ENCODE results near the gene RDH16. TPM values are rescaled to one million over a fixed set of nuclear protein-coding genes. Genes with fewer than 3 reads are reported as not detected.

RDH16 gene
- total RNA-seq, 2 donors from 2014 or later = 1.1 to 3.0 TPM

DNA sequence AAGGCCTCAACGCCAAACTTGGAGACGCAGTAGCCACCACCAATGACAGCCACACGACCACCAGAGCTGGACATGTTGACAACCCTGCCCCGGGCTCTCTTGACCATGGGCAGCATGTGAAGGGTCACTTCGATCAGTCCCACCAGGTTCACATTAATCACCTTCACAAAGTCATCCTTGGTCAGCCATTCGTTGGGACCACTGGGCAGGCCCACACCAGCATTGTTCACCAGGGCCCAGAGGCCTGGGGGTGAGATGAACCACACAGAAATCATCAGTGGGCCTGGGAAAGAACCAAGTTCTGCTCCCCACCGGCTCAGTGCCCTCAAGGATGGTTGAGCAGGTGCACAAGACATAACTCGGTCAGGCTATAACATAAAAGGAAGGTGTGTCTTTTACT lies 27.2 kb downstream of the RDH16 start:
- no peak overlapping the region for H3K27ac Mint-ChIP-seq
- H3K9me3 ChIP-seq (ENCODE audit: control insufficient read depth, low read length) = peaks cover 8% of the 10 kb centered on the region
- WGBS, 2 experiments (ENCODE audit: insufficient coverage in 1 of 2, insufficient read length in 1 of 2) = 92 to 100% methylated on average over 3 to 8 of the region's 8 CpGs
- H3K9me3 Mint-ChIP-seq = peaks cover 3% of the 10 kb centered on the region
- TF ChIP-seq, protein P1, sequence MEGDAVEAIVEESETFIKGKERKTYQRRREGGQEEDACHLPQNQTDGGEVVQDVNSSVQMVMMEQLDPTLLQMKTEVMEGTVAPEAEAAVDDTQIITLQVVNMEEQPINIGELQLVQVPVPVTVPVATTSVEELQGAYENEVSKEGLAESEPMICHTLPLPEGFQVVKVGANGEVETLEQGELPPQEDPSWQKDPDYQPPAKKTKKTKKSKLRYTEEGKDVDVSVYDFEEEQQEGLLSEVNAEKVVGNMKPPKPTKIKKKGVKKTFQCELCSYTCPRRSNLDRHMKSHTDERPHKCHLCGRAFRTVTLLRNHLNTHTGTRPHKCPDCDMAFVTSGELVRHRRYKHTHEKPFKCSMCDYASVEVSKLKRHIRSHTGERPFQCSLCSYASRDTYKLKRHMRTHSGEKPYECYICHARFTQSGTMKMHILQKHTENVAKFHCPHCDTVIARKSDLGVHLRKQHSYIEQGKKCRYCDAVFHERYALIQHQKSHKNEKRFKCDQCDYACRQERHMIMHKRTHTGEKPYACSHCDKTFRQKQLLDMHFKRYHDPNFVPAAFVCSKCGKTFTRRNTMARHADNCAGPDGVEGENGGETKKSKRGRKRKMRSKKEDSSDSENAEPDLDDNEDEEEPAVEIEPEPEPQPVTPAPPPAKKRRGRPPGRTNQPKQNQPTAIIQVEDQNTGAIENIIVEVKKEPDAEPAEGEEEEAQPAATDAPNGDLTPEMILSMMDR (conservative IDR thresholded peaks at IDR 0.05) = no peak
- H3K27me3 Mint-ChIP-seq (ENCODE audit: insufficient read depth) = peaks cover 5% of the 10 kb centered on the region
- H3K27ac ChIP-seq (ENCODE audit: low read depth, low read length) = no peak overlapping the region
- H3K4me1 Mint-ChIP-seq = peaks cover 42% of the 10 kb centered on the region
- no peak for DNase-seq
- H3K9ac ChIP-seq (ENCODE audit: extremely low read depth, low read length, poor library complexity, severe bottlenecking) = no peak overlapping the region
- no peaks in the 10 kb centered on the region for H3K4me1 ChIP-seq (ENCODE audit: control insufficient read depth, insufficient read depth, low read length)
- no peaks in the 10 kb centered on the region for H3K36me3 ChIP-seq (ENCODE audit: control insufficient read depth, insufficient read depth, low read length)
- no peaks in the 10 kb centered on the region for H3K36me3 Mint-ChIP-seq (ENCODE audit: low read depth)
- no peaks in the 10 kb centered on the region for H3K27me3 ChIP-seq (ENCODE audit: control insufficient read depth, insufficient read depth, low read length, poor library complexity, severe bottlenecking)
- no peak overlapping the region for H3K4me3 Mint-ChIP-seq
- H3K4me3 ChIP-seq (ENCODE audit: low read length) = no peak overlapping the region

DNA sequence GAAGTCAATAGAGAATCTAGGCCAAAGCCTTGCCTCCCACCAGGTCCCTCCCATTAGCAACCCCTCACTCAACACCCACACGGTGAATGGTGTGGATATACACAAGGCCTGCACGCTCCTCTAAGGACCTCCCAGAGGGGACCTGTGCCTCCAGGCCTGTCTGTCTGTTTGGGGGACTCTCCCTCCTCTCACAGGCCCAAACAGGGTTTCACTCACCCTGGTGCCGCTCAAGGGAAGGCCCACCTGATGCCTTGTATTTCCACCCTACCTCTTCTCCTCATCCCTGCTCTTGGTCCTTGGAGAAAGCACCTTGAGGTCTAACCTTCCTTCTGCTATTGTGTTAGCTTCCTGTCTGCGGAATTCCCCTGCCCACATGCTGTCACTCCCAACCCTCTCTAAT lies 27.6 kb downstream of the RDH16 start:
- Histone ChIP-seq H3K9ac (ENCODE audit: extremely low read depth, low read length, poor library complexity, severe bottlenecking) (no peak overlapping the region), H3K36me3 (ENCODE audit: control insufficient read depth, insufficient read depth, low read length) (no peaks in the 10 kb centered on the region), H3K4me1 (ENCODE audit: control insufficient read depth, insufficient read depth, low read length) (no peaks in the 10 kb centered on the region), H3K9me3 (ENCODE audit: control insufficient read depth, low read length) (peaks cover 8% of the 10 kb centered on the region), H3K27ac (ENCODE audit: low read depth, low read length) (no peak overlapping the region), H3K27me3 (ENCODE audit: control insufficient read depth, insufficient read depth, low read length, poor library complexity, severe bottlenecking) (no peaks in the 10 kb centered on the region), H3K4me3 (ENCODE audit: low read length) (no peak overlapping the region)
- H3K4me1 Mint-ChIP-seq = peaks cover 42% of the 10 kb centered on the region
- 95 to 100% methylated on average over 2 to 4 of the region's 4 CpGs for WGBS, 2 experiments (ENCODE audit: insufficient coverage in 1 of 2, insufficient read length in 1 of 2)
- peaks cover 2% of the 10 kb centered on the region for H3K27me3 Mint-ChIP-seq (ENCODE audit: insufficient read depth)
- peaks cover 3% of the 10 kb centered on the region for H3K9me3 Mint-ChIP-seq
- H3K36me3 Mint-ChIP-seq (ENCODE audit: low read depth) = no peaks in the 10 kb centered on the region
- H3K4me3 Mint-ChIP-seq = no peak overlapping the region
- H3K27ac Mint-ChIP-seq = no peak overlapping the region
- DNase-seq = no peak
- TF ChIP-seq, protein P1 (conservative IDR thresholded peaks at IDR 0.05) = no peak

DNA sequence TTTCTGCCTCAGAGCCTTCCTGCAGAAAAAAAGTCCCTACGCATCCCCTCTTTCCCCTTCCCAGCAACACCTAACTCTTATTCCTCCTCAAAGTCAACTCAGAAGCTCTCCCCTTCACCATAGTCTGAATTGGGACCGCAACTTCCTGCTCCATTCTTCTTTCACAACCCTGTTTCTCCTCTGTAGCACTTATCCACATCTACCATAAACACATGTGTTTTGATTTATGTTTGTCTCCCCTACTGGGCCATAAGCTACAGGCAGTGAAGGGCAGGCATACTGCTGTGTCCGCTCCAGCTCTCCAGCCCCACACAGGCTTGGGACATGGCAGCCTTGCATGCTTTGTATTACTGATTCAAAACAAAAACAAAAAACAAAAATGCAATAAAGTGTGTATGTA lies 29.1 kb downstream of the RDH16 start:
- TF ChIP-seq, protein P1 (conservative IDR thresholded peaks at IDR 0.05) = no peak
- H3K27me3 Mint-ChIP-seq (ENCODE audit: insufficient read depth) = no peaks in the 10 kb centered on the region
- H3K9ac ChIP-seq (ENCODE audit: extremely low read depth, low read length, poor library complexity, severe bottlenecking) = no peak overlapping the region
- no peaks in the 10 kb centered on the region for H3K27me3 ChIP-seq (ENCODE audit: control insufficient read depth, insufficient read depth, low read length, poor library complexity, severe bottlenecking)
- 71 to 100% methylated on average over 1 to 3 of the region's 3 CpGs for WGBS, 2 experiments (ENCODE audit: insufficient coverage in 1 of 2, insufficient read length in 1 of 2)
- H3K36me3 ChIP-seq (ENCODE audit: control insufficient read depth, insufficient read depth, low read length) = no peaks in the 10 kb centered on the region
- H3K9me3 Mint-ChIP-seq = peaks cover 3% of the 10 kb centered on the region
- H3K36me3 Mint-ChIP-seq (ENCODE audit: low read depth) = no peaks in the 10 kb centered on the region
- no peak overlapping the region for H3K4me3 Mint-ChIP-seq
- H3K4me1 ChIP-seq (ENCODE audit: control insufficient read depth, insufficient read depth, low read length) = no peaks in the 10 kb centered on the region
- peak; percentile 50 for DNase-seq
- no peak overlapping the region for H3K27ac ChIP-seq (ENCODE audit: low read depth, low read length)
- no peak overlapping the region for H3K27ac Mint-ChIP-seq
- peaks cover 42% of the 10 kb centered on the region for H3K4me1 Mint-ChIP-seq
- peaks cover 8% of the 10 kb centered on the region for H3K9me3 ChIP-seq (ENCODE audit: control insufficient read depth, low read length)
- no peak overlapping the region for H3K4me3 ChIP-seq (ENCODE audit: low read length)
